Dendritic cell treated with granulocyte-macrophage colony-stimulating factor and Interleukin-4, amounts not matched to agents 40 ng/mL and 50 ng/mL, for 4 days (primary cell): ENCODE measurements around the gene PIAS3.

Experiments used
- H3K27ac Mint-ChIP-seq: one replicate; pipeline ENCODE4 v1.8.0; 2022; ENCODE audit warnings: mild to moderate bottlenecking, mixed read lengths
- H3K27me3 Mint-ChIP-seq: one replicate; pipeline ENCODE4 v1.8.0; 2022; ENCODE audit warnings: mild to moderate bottlenecking, mixed read lengths
- H3K36me3 Mint-ChIP-seq: one replicate; pipeline ENCODE4 v1.8.0; 2022; ENCODE audit warnings: low read depth, mixed read lengths
- H3K4me1 Mint-ChIP-seq: one replicate; pipeline ENCODE4 v1.8.0; 2022; ENCODE audit warnings: low read depth, mixed read lengths
- H3K4me3 Mint-ChIP-seq: one replicate; pipeline ENCODE4 v1.8.0; 2022; ENCODE audit warnings: mild to moderate bottlenecking, moderate library complexity, mixed read lengths
- H3K9me3 Mint-ChIP-seq: one replicate; pipeline ENCODE4 v1.8.0; 2022; ENCODE audit warnings: mixed read lengths
- intact Hi-C: fragments of 100-400 bp; cut with micrococcal nuclease; formaldehyde crosslinking; loops from one replicate; pipeline ENCODE4 v1.15.0; 2022

Gene PIAS3

DNA sequence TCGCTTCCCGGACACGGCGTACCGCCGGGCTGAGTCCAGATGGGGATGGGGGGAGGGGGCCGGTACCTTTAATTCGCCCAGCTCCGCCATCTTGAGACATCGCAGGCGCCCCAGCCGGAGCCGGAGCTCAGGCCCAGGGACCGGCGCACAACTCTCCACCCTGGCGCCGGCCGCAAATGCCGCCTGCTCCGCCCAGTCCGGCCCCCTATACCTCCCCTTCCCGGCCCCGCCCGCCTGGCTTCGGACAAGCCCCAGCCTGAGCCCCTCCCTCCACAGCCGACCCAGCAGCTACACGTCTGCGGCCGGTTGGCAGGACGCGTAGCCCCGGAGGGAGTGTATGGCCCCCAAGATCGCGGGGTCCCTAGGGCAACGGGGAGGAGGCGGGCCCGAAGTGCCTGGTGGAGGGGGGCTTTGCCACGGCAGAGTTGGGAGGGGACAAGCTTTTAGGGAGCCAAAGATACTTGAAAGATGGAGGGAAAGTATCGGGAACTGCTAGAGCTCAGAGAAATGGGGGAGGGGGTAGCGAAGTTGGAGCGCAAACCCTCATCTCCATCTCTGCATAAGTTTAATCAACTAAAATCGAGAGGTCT, at the start of gene PIAS3:
TSS of gene PIAS3 (minus strand) at position 181 of the 590 bp plus-strand sequence. CDS start at position 90, 91 bp downstream.
- intact Hi-C loops: no loop called here
- Mint-ChIP-seq H3K4me3 (peak within 1 kb of the TSS; percentile 98), H3K4me1 (peaks cover 15% of the 10 kb centered on the region), H3K36me3 (peaks cover 45% of the 10 kb centered on the region), H3K9me3 (no peaks in the 10 kb centered on the region), H3K27me3 (no peaks in the 10 kb centered on the region), H3K27ac (peak within 1 kb of the TSS; percentile 96)

DNA sequence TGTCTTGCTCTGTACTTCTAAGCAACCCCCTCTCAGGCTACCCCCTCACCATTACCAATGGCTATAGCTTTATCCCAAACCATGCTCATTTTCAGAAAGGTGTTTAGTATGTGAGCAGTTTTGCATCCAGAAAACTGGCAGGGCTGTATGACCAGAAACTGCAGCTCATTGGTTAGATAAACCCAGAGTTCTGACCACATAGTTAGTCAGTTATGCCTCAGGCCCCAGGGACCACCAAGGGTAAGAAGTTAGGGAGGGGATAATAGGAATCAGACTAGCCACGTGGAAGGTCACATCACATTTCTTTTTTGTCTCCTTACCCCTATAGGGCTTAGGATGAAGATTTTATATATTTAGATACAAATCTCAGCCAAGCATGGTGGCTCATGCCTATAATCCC, 49.8 kb upstream of the PIAS3 start:
- no peaks in the 10 kb centered on the region for H3K4me1 Mint-ChIP-seq
- no peak overlapping the region for H3K27ac Mint-ChIP-seq
- intact Hi-C loops: no loop called here
- H3K36me3 Mint-ChIP-seq: peaks cover 33% of the 10 kb centered on the region
- H3K9me3 Mint-ChIP-seq: no peaks in the 10 kb centered on the region
- H3K4me3 Mint-ChIP-seq: no peak overlapping the region
- H3K27me3 Mint-ChIP-seq: no peaks in the 10 kb centered on the region

DNA sequence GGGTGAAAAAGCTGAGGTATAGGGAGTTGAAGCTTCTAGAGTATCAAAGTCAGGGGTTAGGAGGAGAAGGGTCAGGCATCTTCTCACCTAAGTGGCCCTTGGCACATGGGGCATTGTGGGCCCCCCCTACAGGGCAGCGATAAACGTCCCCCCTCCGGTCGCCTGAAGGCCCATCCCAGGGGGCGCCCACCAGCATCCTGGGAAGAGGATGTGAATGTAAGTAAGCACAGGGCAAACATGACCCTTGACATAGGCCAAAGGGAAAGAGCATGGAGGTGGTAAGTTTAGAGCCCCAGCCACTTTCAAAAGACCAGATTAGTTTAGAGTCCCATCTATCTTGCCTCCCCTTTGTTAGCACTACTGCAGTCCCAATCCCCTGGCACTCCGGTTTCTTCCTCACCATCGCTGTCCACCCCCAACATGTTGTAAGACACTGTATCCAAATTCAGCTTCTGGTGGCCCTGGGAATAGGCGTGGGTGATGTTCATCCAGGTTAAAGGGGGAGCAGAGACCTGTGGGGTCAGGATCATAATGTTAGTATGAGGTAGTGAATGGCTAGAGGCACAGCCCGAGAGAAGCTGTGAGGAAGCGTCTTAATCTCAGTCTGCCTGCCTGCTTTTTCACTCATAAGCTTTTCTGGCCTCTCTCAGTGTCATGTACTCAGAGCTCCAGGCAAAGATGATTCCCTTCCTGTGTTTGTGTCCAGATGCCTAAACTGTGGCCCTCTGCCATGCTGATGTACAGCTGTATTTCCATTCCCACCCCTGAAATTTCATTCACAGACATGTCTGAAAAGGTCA, 48.3 kb upstream of the PIAS3 start:
- Mint-ChIP-seq H3K9me3 (no peaks in the 10 kb centered on the region), H3K27ac (no peak overlapping the region), H3K4me1 (no peaks in the 10 kb centered on the region), H3K4me3 (no peak overlapping the region), H3K27me3 (no peaks in the 10 kb centered on the region), H3K36me3 (peaks cover 18% of the 10 kb centered on the region)
- intact Hi-C loops: no loop called here

DNA sequence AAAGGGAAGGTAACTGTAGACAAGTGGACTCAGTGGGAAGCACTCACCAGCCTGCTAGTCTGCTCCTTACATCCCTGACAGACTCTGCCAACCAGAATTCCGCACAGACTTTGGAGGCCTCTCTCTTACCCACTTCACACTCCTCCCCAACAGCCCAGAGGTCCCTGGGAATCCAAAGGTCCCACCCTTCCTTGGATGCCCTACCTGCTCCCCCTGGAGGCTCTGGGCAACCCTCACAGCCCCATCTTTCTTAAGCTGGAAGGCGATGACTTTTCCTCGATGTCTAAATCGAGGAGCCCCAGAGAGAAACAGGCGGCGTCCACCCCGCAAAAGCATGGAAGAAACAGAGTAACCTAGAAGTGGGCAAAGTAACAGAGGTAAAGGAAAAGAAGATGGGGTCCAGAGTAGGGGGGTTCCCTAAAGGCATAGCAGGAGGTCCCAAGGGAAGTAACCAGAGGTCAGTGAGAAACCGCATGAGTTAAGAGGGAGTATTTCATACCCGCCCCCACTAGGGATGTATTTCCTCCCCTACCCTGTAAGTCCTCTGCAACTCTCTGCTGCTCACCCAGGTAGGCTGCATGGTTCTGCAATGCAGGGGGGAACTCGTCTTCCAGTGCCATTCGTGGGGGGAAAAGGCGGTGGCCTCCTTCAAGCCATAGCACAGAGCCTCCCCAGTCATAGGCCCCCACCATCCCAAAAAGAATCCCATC, 42.6 kb upstream of the PIAS3 start:
- no peak overlapping the region for H3K4me3 Mint-ChIP-seq
- intact Hi-C loops: no loop called here
- no peaks in the 10 kb centered on the region for H3K27me3 Mint-ChIP-seq
- no peaks in the 10 kb centered on the region for H3K36me3 Mint-ChIP-seq
- no peaks in the 10 kb centered on the region for H3K9me3 Mint-ChIP-seq
- H3K4me1 Mint-ChIP-seq: no peaks in the 10 kb centered on the region
- H3K27ac Mint-ChIP-seq: no peak overlapping the region

DNA sequence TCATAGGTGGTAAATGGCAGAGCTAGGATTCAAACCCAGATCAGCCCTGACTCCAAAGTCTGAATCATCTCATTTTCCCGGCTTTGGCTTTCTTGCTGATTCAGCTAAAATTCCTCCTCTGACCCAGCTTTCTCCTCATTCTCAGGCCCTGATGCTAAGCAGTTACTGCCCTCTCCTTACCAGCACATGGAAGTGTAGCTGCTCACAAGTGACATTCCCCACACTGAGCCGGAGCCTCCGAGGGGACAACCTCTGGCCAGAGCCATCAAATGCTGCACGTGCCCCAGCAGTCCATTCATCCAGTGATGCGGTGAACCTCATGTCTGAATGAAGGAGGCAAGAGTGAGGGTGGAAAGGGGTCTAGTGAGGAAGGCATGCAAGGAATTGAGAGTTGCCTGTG, 39.9 kb upstream of the PIAS3 start:
- Mint-ChIP-seq H3K4me3 (no peak overlapping the region), H3K27ac (no peak overlapping the region), H3K36me3 (no peaks in the 10 kb centered on the region), H3K4me1 (no peaks in the 10 kb centered on the region), H3K27me3 (no peaks in the 10 kb centered on the region), H3K9me3 (no peaks in the 10 kb centered on the region)
- intact Hi-C loops: no loop called here

DNA sequence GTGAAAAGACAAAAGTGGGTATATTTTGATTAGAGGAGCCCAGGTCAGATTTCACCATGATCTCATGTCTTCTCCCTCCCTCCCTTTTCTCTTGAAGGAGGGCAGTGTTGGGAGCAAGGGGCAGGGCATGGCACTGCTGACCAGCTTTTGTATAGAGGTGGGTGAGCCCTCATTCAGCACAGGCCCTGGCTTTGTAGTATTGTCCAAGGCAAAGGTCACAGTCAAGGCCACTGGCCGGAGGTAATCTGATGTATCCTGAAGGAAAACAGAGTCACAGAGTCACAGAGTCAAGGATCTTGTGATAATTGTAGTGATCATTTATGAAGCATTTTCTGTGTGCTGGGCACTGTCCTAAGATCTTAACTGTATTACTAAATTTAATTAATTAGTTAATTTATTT, 39.1 kb upstream of the PIAS3 start:
- H3K4me3 Mint-ChIP-seq: no peak overlapping the region
- no peaks in the 10 kb centered on the region for H3K36me3 Mint-ChIP-seq
- H3K9me3 Mint-ChIP-seq: no peaks in the 10 kb centered on the region
- no peaks in the 10 kb centered on the region for H3K27me3 Mint-ChIP-seq
- H3K27ac Mint-ChIP-seq: no peak overlapping the region
- intact Hi-C loops: no loop called here
- no peaks in the 10 kb centered on the region for H3K4me1 Mint-ChIP-seq

DNA sequence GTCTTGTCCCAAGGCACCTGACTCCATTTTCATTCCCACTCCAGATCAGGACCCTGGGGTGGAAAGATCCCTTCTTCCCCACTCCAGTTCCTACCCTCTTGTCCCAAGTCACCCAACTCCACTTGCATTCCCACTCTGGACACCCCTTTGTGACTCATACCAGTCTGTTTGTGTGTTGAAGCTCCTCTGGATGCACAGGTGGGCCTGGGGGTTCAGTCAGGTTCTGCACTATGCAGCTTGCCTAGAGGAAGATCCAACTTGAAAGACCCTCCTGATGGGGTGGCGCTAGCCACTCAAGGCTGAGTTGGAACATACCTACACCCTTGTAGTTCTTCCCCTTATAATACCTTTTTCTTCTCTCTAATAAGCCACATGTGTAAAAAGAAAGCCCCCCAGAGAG, 36.6 kb upstream of the PIAS3 start:
- no peaks in the 10 kb centered on the region for H3K36me3 Mint-ChIP-seq
- intact Hi-C loops: no loop called here
- H3K27ac Mint-ChIP-seq: no peak overlapping the region
- H3K9me3 Mint-ChIP-seq: no peaks in the 10 kb centered on the region
- H3K4me1 Mint-ChIP-seq: no peaks in the 10 kb centered on the region
- H3K27me3 Mint-ChIP-seq: no peaks in the 10 kb centered on the region
- H3K4me3 Mint-ChIP-seq: no peak overlapping the region

DNA sequence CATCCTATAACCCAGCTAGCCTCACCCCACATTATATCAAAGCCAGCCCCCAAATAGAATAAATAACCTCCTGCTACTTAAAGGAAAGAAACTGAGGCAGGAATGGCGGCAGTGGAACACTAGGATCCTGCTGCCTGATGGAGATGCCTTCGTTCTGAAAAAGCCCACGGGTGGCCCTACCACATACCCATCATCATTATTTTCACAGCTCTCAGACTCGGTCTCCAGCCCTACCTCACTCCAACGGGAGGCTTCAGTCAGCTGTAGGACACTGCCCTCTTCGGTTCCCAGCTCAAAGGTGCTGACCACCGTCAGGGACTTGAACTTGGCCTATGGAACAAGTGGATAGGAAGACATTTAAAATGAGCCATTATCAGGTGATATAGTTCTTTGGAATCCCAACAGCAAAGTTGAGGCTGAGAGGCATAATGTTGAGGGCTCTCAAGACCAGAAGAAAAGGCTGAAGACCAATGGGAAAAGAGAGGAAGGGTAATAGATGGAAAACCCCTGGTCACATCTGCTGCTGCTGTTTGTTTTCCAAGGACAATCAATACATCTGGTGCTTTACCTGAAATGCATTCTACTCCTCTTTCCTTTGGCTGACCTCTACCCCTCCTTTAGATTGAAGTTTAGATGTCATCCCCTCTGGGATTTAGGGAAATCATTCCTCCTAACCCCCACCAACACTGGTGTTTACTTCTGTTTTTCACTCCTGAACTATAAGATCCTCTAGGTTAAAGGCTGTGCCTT, 34.6 kb upstream of the PIAS3 start:
- Mint-ChIP-seq H3K36me3 (no peaks in the 10 kb centered on the region), H3K27ac (no peak overlapping the region), H3K4me3 (no peak overlapping the region), H3K9me3 (no peaks in the 10 kb centered on the region), H3K4me1 (no peaks in the 10 kb centered on the region), H3K27me3 (no peaks in the 10 kb centered on the region)
- intact Hi-C loops: no loop called here

DNA sequence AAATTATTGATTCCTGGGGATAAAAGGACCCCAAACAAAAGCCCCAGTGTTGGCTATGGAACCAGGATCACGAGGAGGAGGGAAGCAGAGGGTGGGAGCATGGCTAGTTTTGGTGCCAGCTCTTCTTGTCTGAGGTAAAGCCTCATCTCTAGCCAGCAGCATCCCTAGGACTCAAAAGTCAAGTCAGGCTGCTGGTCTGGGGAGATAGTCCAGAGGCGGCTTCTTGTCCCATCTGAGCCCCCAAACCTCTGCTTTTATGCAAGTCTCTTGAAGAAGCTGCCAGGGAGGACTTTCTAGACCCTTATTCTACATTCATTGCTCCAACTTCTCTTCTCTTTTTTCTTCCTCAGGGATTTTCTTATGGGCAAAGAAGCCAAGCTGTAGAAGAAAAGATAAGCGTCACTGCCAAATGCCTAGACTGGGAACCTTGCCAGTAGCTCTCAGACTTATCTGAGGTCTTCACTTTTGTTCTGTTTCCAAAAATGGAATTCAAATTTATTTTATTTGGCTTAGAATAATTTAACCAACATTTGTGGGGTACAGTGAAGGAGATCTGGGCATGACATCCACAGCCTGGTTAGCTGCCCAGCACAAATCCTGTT, 33.7 kb upstream of the PIAS3 start:
- H3K4me3 Mint-ChIP-seq: no peak overlapping the region
- H3K9me3 Mint-ChIP-seq: no peaks in the 10 kb centered on the region
- no peaks in the 10 kb centered on the region for H3K4me1 Mint-ChIP-seq
- intact Hi-C loops: no loop called here
- no peaks in the 10 kb centered on the region for H3K27me3 Mint-ChIP-seq
- no peak overlapping the region for H3K27ac Mint-ChIP-seq
- no peaks in the 10 kb centered on the region for H3K36me3 Mint-ChIP-seq

DNA sequence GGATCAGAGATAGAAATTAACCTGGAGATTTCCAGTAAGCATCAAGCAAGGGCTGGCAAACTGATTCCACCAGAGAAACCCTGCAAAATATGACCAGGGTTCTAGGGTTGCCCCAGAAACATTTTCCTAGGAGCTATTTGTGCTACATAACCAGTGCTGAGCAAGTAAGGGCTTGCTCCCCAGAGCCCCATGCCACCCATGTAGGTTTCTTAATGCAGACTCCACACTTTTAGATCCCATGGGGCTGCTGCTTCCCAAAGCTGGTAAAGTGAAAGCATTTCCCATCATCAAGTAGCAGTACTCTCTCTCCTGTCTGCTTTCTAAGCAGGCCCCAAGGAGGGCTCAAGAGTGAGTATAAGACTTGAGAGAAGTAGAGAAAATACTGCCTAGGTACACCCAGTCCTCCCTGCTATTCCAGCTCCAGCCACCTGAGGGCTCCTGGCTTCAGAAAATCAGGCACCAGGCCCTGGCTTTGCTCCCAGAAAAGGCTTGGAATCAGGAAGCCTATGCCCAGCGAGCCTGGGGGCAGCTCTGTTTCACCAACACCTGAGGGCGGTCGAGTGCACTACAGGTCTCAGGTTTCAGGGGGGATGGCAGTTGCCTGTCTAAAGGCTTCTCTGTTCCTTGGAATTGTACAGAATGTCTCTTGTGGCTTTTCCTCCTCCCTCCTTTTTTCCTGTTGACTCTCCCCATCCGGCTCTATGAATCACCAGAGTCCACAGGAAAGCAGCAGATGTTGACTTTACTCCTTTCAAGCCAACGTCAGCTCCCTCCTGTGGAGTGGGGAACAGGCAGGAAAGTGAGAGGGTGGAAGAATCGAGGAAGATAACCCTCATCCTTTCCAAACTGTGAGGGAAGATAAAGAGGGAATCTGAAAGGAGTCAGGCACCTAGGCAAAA, 33.0 kb upstream of the PIAS3 start:
- Mint-ChIP-seq H3K27me3 (peaks cover 2% of the 10 kb centered on the region), H3K9me3 (no peaks in the 10 kb centered on the region), H3K4me1 (no peaks in the 10 kb centered on the region), H3K4me3 (no peak overlapping the region), H3K27ac (no peak overlapping the region), H3K36me3 (no peaks in the 10 kb centered on the region)
- intact Hi-C loops: loop anchor here (1.0 kb wide), 1 partner anchor 121 kb away; no protein-coding TSS in a partner anchor

DNA sequence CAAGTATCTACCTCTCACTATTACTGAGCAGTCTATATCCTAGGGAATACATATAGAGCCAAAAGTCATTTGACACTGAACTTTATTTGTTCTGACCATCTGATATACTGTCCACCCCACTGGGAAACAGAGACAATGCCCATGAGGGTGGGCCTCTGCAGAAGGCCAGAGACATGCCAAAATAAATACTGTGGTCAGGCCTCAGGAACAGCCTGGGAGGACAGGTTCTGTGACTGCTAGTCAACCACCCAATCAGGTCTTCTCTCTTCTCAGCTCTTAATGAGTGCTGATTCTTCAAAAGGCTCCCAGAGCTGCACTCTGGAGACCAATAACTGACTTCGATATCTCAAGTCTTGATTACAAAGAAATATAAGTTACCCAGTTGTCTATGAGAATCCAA, 32.3 kb upstream of the PIAS3 start:
- no peaks in the 10 kb centered on the region for H3K4me1 Mint-ChIP-seq
- H3K9me3 Mint-ChIP-seq: no peaks in the 10 kb centered on the region
- no peak overlapping the region for H3K4me3 Mint-ChIP-seq
- no peaks in the 10 kb centered on the region for H3K36me3 Mint-ChIP-seq
- intact Hi-C loops: loop anchor here (1.0 kb wide), 1 partner anchor 122 kb away; no protein-coding TSS in a partner anchor
- H3K27ac Mint-ChIP-seq: no peak overlapping the region
- H3K27me3 Mint-ChIP-seq: peaks cover 3% of the 10 kb centered on the region

DNA sequence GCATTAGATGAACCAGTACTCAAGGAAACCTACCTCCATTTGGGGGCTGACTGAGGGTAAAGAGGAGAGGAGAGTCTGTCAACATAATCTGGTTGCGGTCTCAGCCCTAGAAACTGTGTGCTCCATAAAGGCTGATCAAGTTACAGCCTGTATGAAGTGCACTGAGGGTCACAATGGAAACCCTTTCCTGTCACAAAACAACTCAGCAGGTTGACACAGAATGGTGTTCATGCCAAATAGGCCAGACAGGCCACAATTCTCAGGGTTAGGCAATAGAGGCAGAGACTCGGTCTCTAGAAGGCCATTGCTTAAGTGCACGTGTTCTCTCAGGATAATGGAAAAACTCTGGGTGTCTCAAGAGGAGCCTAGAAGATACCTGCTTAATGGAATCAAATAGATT, 30.8 kb upstream of the PIAS3 start:
- Mint-ChIP-seq H3K4me3 (no peak overlapping the region), H3K9me3 (no peaks in the 10 kb centered on the region)
- intact Hi-C loops: no loop called here

DNA sequence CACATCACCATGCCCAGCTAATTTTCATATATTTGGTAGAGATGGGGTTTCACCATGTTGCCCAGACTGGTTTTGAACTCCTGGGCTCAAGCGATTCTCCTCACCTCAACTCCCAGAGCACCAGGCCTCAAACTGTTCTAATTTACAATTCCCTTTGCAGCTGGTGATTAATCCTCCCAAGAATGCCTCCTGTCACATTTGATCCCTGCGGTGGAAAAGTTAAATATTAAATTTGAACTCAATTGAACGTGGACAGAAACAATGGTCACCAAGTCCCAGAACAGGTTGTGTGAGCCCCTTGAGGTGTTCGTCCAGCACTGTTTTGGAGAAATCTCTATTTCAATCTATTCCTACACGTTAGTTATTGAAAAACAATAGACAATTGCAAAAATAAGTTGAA, 28.8 kb upstream of the PIAS3 start:
- Mint-ChIP-seq H3K9me3 (no peaks in the 10 kb centered on the region), H3K4me3 (no peak overlapping the region), H3K4me1 (peaks cover 9% of the 10 kb centered on the region), H3K27ac (no peak overlapping the region), H3K27me3 (peaks cover 21% of the 10 kb centered on the region), H3K36me3 (no peaks in the 10 kb centered on the region)
- intact Hi-C loops: no loop called here

More for the DNA sequence above, 30.8 kb upstream of the PIAS3 start:
- Mint-ChIP-seq H3K4me1 (peaks cover 9% of the 10 kb centered on the region), H3K27me3 (peaks cover 12% of the 10 kb centered on the region), H3K27ac (no peak overlapping the region), H3K36me3 (no peaks in the 10 kb centered on the region)
